DOHH2 (cell line): ENCODE data around the gene GPC5.

Experiments
- H3F3A ChIP-seq: fragments of 200-600 bp; sonication (generic), shearing (Covaris generic); 2 replicates; pipeline ENCODE4 v1.6.0; 2016; ENCODE audit warnings: antibody characterized with exemption, mild to moderate bottlenecking; ENCODE audit not compliant: control insufficient read depth, insufficient read depth
- H3K27ac ChIP-seq: fragments of 200-600 bp; sonication (generic); 2 replicates; pipeline ENCODE4 v1.5.1; 2014; ENCODE audit warnings: low read depth, mild to moderate bottlenecking, low read length, moderate library complexity
- H3K27me3 ChIP-seq: fragments of 200-600 bp; sonication (generic); 2 replicates; pipeline ENCODE4 v1.6.1; 2014; ENCODE audit warnings: mild to moderate bottlenecking, low read length, mixed read lengths; ENCODE audit not compliant: control insufficient read depth
- H3K36me3 ChIP-seq: fragments of 200-600 bp; sonication (generic); 2 replicates; pipeline ENCODE4 v1.6.1; 2014; ENCODE audit warnings: mild to moderate bottlenecking, low read length, moderate library complexity, mixed read lengths; ENCODE audit not compliant: control insufficient read depth
- H3K4me1 ChIP-seq: fragments of 200-600 bp; sonication (generic); 2 replicates; pipeline ENCODE4 v1.6.1; 2014; ENCODE audit warnings: mild to moderate bottlenecking, low read length, mixed read lengths; ENCODE audit not compliant: control insufficient read depth
- H3K4me2 ChIP-seq: fragments of 200-600 bp; sonication (generic); 2 replicates; pipeline ENCODE4 v1.6.0; 2014; ENCODE audit warnings: mild to moderate bottlenecking, low read length, moderate library complexity
- H3K4me3 ChIP-seq: fragments of 200-600 bp; sonication (generic); 2 replicates; pipeline ENCODE4 v1.5.1; 2014; ENCODE audit warnings: mild to moderate bottlenecking, low read length, mixed read lengths
- H3K79me2 ChIP-seq: fragments of 200-600 bp; sonication (generic); 2 replicates; pipeline ENCODE4 v1.6.1; 2014; ENCODE audit warnings: mild to moderate bottlenecking, low read length, mixed read lengths; ENCODE audit not compliant: control insufficient read depth
- H3K9me2 ChIP-seq: fragments of 200-600 bp; sonication (generic); replicated peaks from 2 replicates; pipeline ENCODE4 v1.6.1; 2014; ENCODE audit warnings: mild to moderate bottlenecking, low read length, mixed read lengths; ENCODE audit not compliant: control insufficient read depth
- H3K9me3 ChIP-seq: fragments of 200-600 bp; sonication (generic); 2 replicates; pipeline ENCODE4 v1.6.1; 2014; ENCODE audit warnings: antibody characterized with exemption, low read length, mixed read lengths; ENCODE audit not compliant: control insufficient read depth, insufficient read depth
- H4K20me1 ChIP-seq: fragments of 200-600 bp; sonication (generic); 2 replicates; pipeline ENCODE4 v1.6.0; 2014; ENCODE audit warnings: low read depth, mild to moderate bottlenecking, antibody characterized with exemption, low read length, moderate library complexity; ENCODE audit not compliant: control insufficient read depth, insufficient read depth
- CTCF ChIP-seq: fragments of 200-600 bp; sonication (generic); IDR thresholded peaks from one replicate; pipeline ENCODE4 v1.5.1; 2014; ENCODE audit warnings: antibody characterized with exemption, mild to moderate bottlenecking, low read depth, low read length; ENCODE audit not compliant: poor library complexity, severe bottlenecking
- EZH2phosphoT487 ChIP-seq: fragments of 200-600 bp; sonication (generic); IDR thresholded peaks from 2 replicates; pipeline ENCODE4 v1.6.1; 2017; ENCODE audit warnings: borderline replicate concordance, mild to moderate bottlenecking, antibody characterized with exemption, low read length, moderate library complexity, mixed read lengths

The GPC5 gene

GRCh38 chr13:92390217-92390616 is 991.8 kb downstream of the GPC5 start:
- Histone ChIP-seq H3K27ac (no peak overlapping the region), H3K4me1 (no peaks in the 10 kb centered on the region), H3K4me2 (no peak overlapping the region), H3K4me3 (no peak overlapping the region), H3K36me3 (no peaks in the 10 kb centered on the region), H3K9me2 (no peaks in the 10 kb centered on the region), H3K9me3 (no peaks in the 10 kb centered on the region), H3K79me2 (no peaks in the 10 kb centered on the region), H4K20me1 (no peaks in the 10 kb centered on the region), H3F3A (no peaks in the 10 kb centered on the region), H3K27me3 (no peaks in the 10 kb centered on the region)
- no peak for TF ChIP-seq CTCF
- no peak for TF ChIP-seq EZH2phosphoT487

GRCh38 chr13:92403606-92404005 is 1005.2 kb downstream of the GPC5 start:
- no peaks in the 10 kb centered on the region for H3K9me2 ChIP-seq
- no peaks in the 10 kb centered on the region for H3K4me1 ChIP-seq
- TF ChIP-seq EZH2phosphoT487 (no peak), CTCF (no peak)
- H3F3A ChIP-seq: no peaks in the 10 kb centered on the region
- no peak overlapping the region for H3K27ac ChIP-seq
- H4K20me1 ChIP-seq: no peaks in the 10 kb centered on the region
- H3K27me3 ChIP-seq: no peaks in the 10 kb centered on the region
- no peaks in the 10 kb centered on the region for H3K9me3 ChIP-seq
- H3K36me3 ChIP-seq: no peaks in the 10 kb centered on the region
- H3K4me2 ChIP-seq: no peak overlapping the region
- no peak overlapping the region for H3K4me3 ChIP-seq
- H3K79me2 ChIP-seq: no peaks in the 10 kb centered on the region

- H3K9me3 ChIP-seq: no peaks in the 10 kb centered on the region
- H3K27ac ChIP-seq: no peak overlapping the region
- no peaks in the 10 kb centered on the region for H3K79me2 ChIP-seq
- H3K27me3 ChIP-seq: no peaks in the 10 kb centered on the region
- H3K4me1 ChIP-seq: no peaks in the 10 kb centered on the region
- no peaks in the 10 kb centered on the region for H3K36me3 ChIP-seq
- TF ChIP-seq EZH2phosphoT487 (no peak), CTCF (no peak)
- H3K9me2 ChIP-seq: no peaks in the 10 kb centered on the region
- no peak overlapping the region for H3K4me3 ChIP-seq
- no peaks in the 10 kb centered on the region for H3F3A ChIP-seq
- no peaks in the 10 kb centered on the region for H4K20me1 ChIP-seq
- H3K4me2 ChIP-seq: no peak overlapping the region
These were observed 1009.4 kb downstream of the GPC5 start for GRCh38 chr13:92407858-92408257.

- Histone ChIP-seq H3K4me1 (no peaks in the 10 kb centered on the region), H3F3A (no peaks in the 10 kb centered on the region), H3K4me2 (no peak overlapping the region), H3K36me3 (no peaks in the 10 kb centered on the region), H3K4me3 (no peak overlapping the region), H4K20me1 (no peaks in the 10 kb centered on the region), H3K9me2 (no peaks in the 10 kb centered on the region), H3K27me3 (no peaks in the 10 kb centered on the region), H3K9me3 (no peaks in the 10 kb centered on the region), H3K27ac (no peak overlapping the region), H3K79me2 (no peaks in the 10 kb centered on the region)
- TF ChIP-seq CTCF: no peak
- TF ChIP-seq EZH2phosphoT487: no peak
These were observed 1014.1 kb downstream of the GPC5 start for GRCh38 chr13:92412481-92412880.
